Right cardiac atrium (tissue), 5 donors: ENCODE results near the gene LRP1B. TPM values are rescaled to one million over a fixed set of nuclear protein-coding genes. Genes with fewer than 3 reads are reported as not detected.

Experiments used
- ATAC-seq, 2 donors: fragments of 200-7000 bp; cut with Tn5 transposase; one replicate each; pipeline versions ENCODE4 v1.8.0 to v1.9.1; 2020; ENCODE audit warnings: moderate library complexity in 2 of 2, mild to moderate bottlenecking in 1 of 2
- DNase-seq, 3 donors: peaks; one replicate each; pipeline ENCODE4 v3.0.0-alpha.2; 2020
- H3K27ac ChIP-seq: one replicate; pipeline ENCODE4 v1.5.1; 2013; ENCODE audit warnings: mild to moderate bottlenecking, low read length, control low read depth, moderate library complexity
- H3K27me3 ChIP-seq: one replicate; pipeline ENCODE4 v1.6.1; 2013; ENCODE audit not compliant: control insufficient read depth, insufficient read depth
- H3K4me1 ChIP-seq: one replicate; pipeline ENCODE4 v1.6.1; 2013; ENCODE audit warnings: low read length; ENCODE audit not compliant: control insufficient read depth, insufficient read depth
- H3K4me3 ChIP-seq: one replicate; pipeline ENCODE4 v1.5.1; 2013; ENCODE audit warnings: low read length, control low read depth
- H3K9me3 ChIP-seq: one replicate; pipeline ENCODE4 v1.6.1; 2013; ENCODE audit warnings: low read length; ENCODE audit not compliant: control insufficient read depth
- WGBS: extraction: QIAGEN DNeasy Blood & Tissue Kit; methylation state at CpG from one replicate; pipeline ENCODE4 v1.1.7; 2013; 5-methylcytosine and 5-hydroxymethylcytosine counted together
- intact Hi-C, 4 donors: fragments of 100-400 bp; cut with DNase I; formaldehyde crosslinking; loops; one replicate each; pipeline versions ENCODE4 v1.11.0 to v1.14.0; 2022 to 2023
- polyA plus RNA-seq: library from polyadenylated mRNA; stranded (reverse); fragments of 200-250 nt; gene quantifications from one replicate; pipeline ENCODE4 v1.2.3, GENCODE V29; 2013
- total RNA-seq, 4 donors: library from RNA; stranded (reverse); fragmentation: NEBNext Ultra II Directional; extraction: Animal tissue kit (Norgen Biotek cat#: 25700); gene quantifications; one replicate each; pipeline ENCODE4 v1.2.1, GENCODE V29; 2021
- donor health status: healthy with polysubstance abuse.
- donor health status: DM: no; HTN: yes; CAD: no.
- donor health status: DM: no; HTN: no; CAD: no.
- donor health status: DM: no; HTN: yes; CAD: no; lungs with severe emphysema.
- donor health status: DM: yes; HTN: yes; CAD: no.

LRP1B gene
- total and polyA plus RNA-seq, 5 donors = 0.21 to 1.8 (median 0.34) TPM

GRCh38 chr2:141063406-141063805 is 1067.4 kb downstream of the LRP1B start:
- H3K9me3 ChIP-seq = no peaks in the 10 kb centered on the region
- no peaks in the 10 kb centered on the region for H3K27me3 ChIP-seq
- H3K27ac ChIP-seq = no peak overlapping the region
- H3K4me1 ChIP-seq = no peaks in the 10 kb centered on the region
- WGBS = 70% methylated on average over 4 of the region's 4 CpGs
- no peak overlapping the region for H3K4me3 ChIP-seq
- ATAC-seq = no peak
- intact Hi-C loops = no loop called here
- no peak for DNase-seq

GRCh38 chr2:141062443-141062842 is 1068.4 kb downstream of the LRP1B start:
- H3K27me3 ChIP-seq = no peaks in the 10 kb centered on the region
- WGBS = 21% methylated on average over 1 of the region's 1 CpG
- DNase-seq = peak in 2 of 3 donors; percentile 27 to 44
- intact Hi-C loops = no loop called here
- H3K9me3 ChIP-seq = no peaks in the 10 kb centered on the region
- ATAC-seq = peak; percentile 41 to 61
- H3K27ac ChIP-seq = no peak overlapping the region
- no peak overlapping the region for H3K4me3 ChIP-seq
- H3K4me1 ChIP-seq = no peaks in the 10 kb centered on the region

- no peaks in the 10 kb centered on the region for H3K9me3 ChIP-seq
- WGBS = 70% methylated on average over 4 of the region's 4 CpGs
- intact Hi-C loops = no loop called here
- no peak overlapping the region for H3K27ac ChIP-seq
- no peaks in the 10 kb centered on the region for H3K27me3 ChIP-seq
- ATAC-seq (no peak), DNase-seq (no peak)
- no peaks in the 10 kb centered on the region for H3K4me1 ChIP-seq
- H3K4me3 ChIP-seq = no peak overlapping the region
Observed at GRCh38 chr2:141062031-141062430, 1068.8 kb downstream of the LRP1B start.

- DNase-seq (no peak), ATAC-seq (no peak)
- H3K4me1 ChIP-seq = no peaks in the 10 kb centered on the region
- WGBS = 60% methylated on average over 4 of the region's 4 CpGs
- no peak overlapping the region for H3K27ac ChIP-seq
- H3K9me3 ChIP-seq = no peaks in the 10 kb centered on the region
- intact Hi-C loops = no loop called here
- no peak overlapping the region for H3K4me3 ChIP-seq
- no peaks in the 10 kb centered on the region for H3K27me3 ChIP-seq
Observed at GRCh38 chr2:141058556-141058955, 1072.3 kb downstream of the LRP1B start.

- Histone ChIP-seq H3K27me3 (no peaks in the 10 kb centered on the region), H3K4me1 (no peaks in the 10 kb centered on the region), H3K27ac (no peak overlapping the region), H3K4me3 (no peak overlapping the region), H3K9me3 (no peaks in the 10 kb centered on the region)
- no peak for ATAC-seq
- intact Hi-C loops = no loop called here
- WGBS = 90% methylated on average over 1 of the region's 1 CpG
- DNase-seq = no peak
Observed at GRCh38 chr2:141055531-141055930, 1075.3 kb downstream of the LRP1B start.

- Histone ChIP-seq H3K27me3 (no peaks in the 10 kb centered on the region), H3K9me3 (no peaks in the 10 kb centered on the region), H3K4me3 (no peak overlapping the region), H3K27ac (no peak overlapping the region), H3K4me1 (no peaks in the 10 kb centered on the region)
- no peak for DNase-seq
- 76% methylated on average over 6 of the region's 6 CpGs for WGBS
- no peak for ATAC-seq
- intact Hi-C loops = no loop called here
Observed at GRCh38 chr2:141048951-141049350, 1081.9 kb downstream of the LRP1B start.

- Histone ChIP-seq H3K9me3 (no peaks in the 10 kb centered on the region), H3K4me3 (no peak overlapping the region), H3K4me1 (no peaks in the 10 kb centered on the region), H3K27ac (no peak overlapping the region), H3K27me3 (no peaks in the 10 kb centered on the region)
- DNase-seq (no peak), ATAC-seq (no peak)
- 68% methylated on average over 1 of the region's 1 CpG for WGBS
- intact Hi-C loops = no loop called here
Observed at GRCh38 chr2:141041281-141041680, 1089.5 kb downstream of the LRP1B start.

- no peak overlapping the region for H3K27ac ChIP-seq
- DNase-seq = no peak
- 69% methylated on average over 2 of the region's 2 CpGs for WGBS
- H3K9me3 ChIP-seq = no peaks in the 10 kb centered on the region
- H3K27me3 ChIP-seq = no peaks in the 10 kb centered on the region
- no peaks in the 10 kb centered on the region for H3K4me1 ChIP-seq
- intact Hi-C loops = no loop called here
- H3K4me3 ChIP-seq = no peak overlapping the region
- no peak for ATAC-seq
Observed at GRCh38 chr2:141038341-141038740, 1092.5 kb downstream of the LRP1B start.

GRCh38 chr2:141037361-141037760 is 1093.5 kb downstream of the LRP1B start:
- ATAC-seq (no peak), DNase-seq (no peak)
- Histone ChIP-seq H3K4me3 (no peak overlapping the region), H3K27me3 (no peaks in the 10 kb centered on the region), H3K9me3 (no peaks in the 10 kb centered on the region), H3K27ac (no peak overlapping the region), H3K4me1 (no peaks in the 10 kb centered on the region)
- intact Hi-C loops = no loop called here
- WGBS = 52% methylated on average over 2 of the region's 2 CpGs

- 82% methylated on average over 4 of the region's 4 CpGs for WGBS
- intact Hi-C loops = no loop called here
- Histone ChIP-seq H3K27me3 (no peaks in the 10 kb centered on the region), H3K4me3 (no peak overlapping the region), H3K27ac (no peak overlapping the region), H3K4me1 (no peaks in the 10 kb centered on the region), H3K9me3 (no peaks in the 10 kb centered on the region)
- ATAC-seq (no peak), DNase-seq (no peak)
Observed at GRCh38 chr2:141035846-141036420, 1094.9 kb downstream of the LRP1B start.

- no peak overlapping the region for H3K27ac ChIP-seq
- no peak overlapping the region for H3K4me3 ChIP-seq
- DNase-seq = no peak
- no peaks in the 10 kb centered on the region for H3K9me3 ChIP-seq
- ATAC-seq = peak; percentile 26 to 52
- peaks cover 4% of the 10 kb centered on the region for H3K4me1 ChIP-seq
- intact Hi-C loops = no loop called here
- H3K27me3 ChIP-seq = no peaks in the 10 kb centered on the region
- 69% methylated on average over 6 of the region's 6 CpGs for WGBS
Observed at GRCh38 chr2:141029428-141030078, 1101.3 kb downstream of the LRP1B start.

GRCh38 chr2:141027221-141027620 is 1103.6 kb downstream of the LRP1B start:
- Histone ChIP-seq H3K27ac (no peak overlapping the region), H3K4me1 (peaks cover 4% of the 10 kb centered on the region), H3K27me3 (no peaks in the 10 kb centered on the region), H3K9me3 (no peaks in the 10 kb centered on the region), H3K4me3 (no peak overlapping the region)
- DNase-seq (no peak), ATAC-seq (no peak)
- WGBS = 76% methylated on average over 1 of the region's 1 CpG
- intact Hi-C loops = no loop called here
